SH-SY5Y (cell line): Measurements from ENCODE around the gene VASH2.
A peak's percentile ranks its signal among the peaks of the same experiment; 100 is the strongest.

Source experiments
- GATA2 ChIP-seq: IDR thresholded peaks from 2 replicates; pipeline ENCODE4 v1.6.1; 2011; ENCODE audit warnings: mild to moderate bottlenecking, low read depth, low read length
- GATA3 ChIP-seq: IDR thresholded peaks from 2 replicates; pipeline ENCODE4 v1.6.1; 2011; ENCODE audit warnings: low read depth, mild to moderate bottlenecking, low read length, moderate library complexity

The VASH2 gene

DNA sequence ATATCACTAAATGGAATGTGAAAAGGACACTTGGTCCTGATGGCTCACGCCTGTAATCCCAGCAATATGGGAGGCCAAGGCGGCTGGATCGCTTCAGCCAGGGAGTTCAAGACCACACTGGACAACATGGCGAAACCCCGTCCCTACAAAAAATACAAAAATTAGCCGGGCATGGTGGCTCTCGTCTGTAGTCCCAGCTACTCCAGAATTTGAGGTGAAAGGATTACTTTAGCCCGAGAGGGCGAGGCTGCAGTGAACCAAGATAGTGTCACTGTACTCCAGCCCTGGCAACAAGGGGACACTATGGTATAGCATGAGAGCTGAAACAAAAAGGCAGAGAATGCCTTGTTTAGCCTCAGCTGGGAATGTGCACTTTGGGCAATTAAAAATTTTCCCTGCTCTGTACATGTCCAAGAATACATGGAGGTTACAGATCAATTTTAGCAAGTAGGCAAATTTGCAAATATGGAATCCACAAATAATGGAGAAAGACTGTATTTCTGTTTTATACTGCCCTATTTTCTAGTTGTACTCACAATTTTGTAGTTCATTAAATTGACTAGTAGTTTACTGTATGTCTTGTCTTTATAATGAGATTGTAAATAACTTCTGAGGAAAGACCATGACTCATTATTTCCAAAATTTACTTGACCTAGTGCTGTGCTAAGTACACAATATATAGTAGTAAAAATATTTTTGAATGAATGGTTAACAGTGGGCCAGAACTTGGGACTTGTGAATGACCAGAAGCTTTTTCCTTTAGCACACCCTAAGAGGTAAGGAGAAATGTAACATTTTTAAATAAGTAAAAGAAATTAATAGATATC is 67.3 kb downstream of the VASH2 start:
- TF ChIP-seq GATA2: no peak

DNA sequence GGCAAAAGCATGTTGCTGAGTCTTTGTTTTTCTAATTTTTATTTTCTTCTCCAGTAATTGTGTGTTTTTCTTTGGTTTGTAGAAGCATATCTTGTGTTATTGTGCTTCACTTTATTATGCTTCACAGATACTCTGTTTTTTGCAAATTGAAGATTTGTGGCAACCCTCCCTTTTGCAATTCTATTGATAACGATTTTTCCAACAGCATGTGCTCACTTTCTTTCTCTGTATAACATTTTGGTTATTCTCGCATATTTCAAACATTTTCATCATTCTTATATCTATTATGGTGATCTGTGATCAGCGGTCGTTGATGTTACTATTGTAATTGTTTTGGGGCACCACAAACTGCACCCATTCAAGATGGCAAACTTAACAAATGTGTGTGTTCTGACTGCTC is 69.1 kb downstream of the VASH2 start:
- TF ChIP-seq GATA2: no peak
- no peak for TF ChIP-seq GATA3

DNA sequence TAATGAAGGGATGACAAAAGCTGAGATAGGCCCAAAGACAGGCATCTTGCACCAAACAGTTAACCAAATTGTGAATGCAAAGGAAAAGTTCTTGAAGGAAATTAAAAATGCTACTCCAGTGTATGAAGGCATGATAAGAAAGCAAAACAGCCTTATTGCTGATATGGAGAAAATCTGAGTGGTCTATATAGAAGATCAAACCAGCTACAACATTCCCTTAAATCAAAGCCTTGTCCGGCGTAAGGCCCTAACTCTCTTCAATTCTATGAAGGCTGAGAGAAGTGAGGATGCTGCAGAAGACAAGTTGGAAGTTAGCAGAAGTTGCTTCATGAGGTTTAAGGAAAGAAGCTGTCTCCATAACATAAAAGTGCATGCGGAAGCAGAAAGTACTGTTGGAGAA is 69.7 kb downstream of the VASH2 start:
- TF ChIP-seq GATA3 (no peak), GATA2 (no peak)

DNA sequence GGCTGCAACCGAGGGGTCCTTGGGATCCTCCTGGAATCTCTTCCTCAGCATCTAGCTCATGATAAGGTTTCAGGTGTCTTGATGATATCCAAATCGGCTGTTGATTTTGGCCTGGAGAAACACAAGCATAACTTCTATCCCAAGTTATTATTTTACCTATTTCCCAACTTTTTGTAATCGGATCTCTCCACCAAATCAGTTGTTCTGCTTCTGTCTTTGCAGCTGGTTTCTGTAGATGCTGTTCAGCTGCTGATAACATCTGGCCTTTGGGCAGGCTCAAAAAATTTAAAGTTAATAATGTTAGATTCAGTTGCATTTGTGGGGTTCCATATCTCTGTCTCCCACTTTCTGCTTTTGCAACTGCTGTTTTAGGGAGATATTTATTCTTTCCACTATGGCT is 76.7 kb downstream of the VASH2 start:
- TF ChIP-seq GATA2: peak; percentile 27; the same call in 1 of the 2 replicates

GRCh38 chr1:213032651-213033050 is 82.3 kb downstream of the VASH2 start:
- TF ChIP-seq GATA2 (no peak), GATA3 (no peak)

- TF ChIP-seq GATA2 (no peak), GATA3 (no peak)
Measured at GRCh38 chr1:213034713-213035112, 84.4 kb downstream of the VASH2 start.

DNA sequence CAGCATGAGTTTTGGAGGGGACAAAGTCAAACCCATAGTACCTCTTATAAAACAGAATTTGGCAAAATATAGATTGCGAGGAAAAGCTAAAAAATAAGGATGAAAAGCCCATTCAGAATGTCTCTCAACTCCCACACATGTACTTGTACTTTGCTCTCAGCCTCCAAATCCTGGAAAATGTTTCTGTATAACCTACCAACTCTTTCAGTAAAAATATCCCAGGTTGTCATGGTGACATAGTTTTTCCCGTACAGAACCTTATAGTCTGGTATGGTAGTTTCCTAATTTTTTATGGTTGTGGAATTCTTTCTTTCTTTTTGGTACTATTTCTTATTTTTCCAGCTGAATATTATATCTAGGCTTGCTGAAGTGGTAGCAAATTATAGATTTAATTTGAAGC is 85.2 kb downstream of the VASH2 start:
- TF ChIP-seq GATA3: no peak
- TF ChIP-seq GATA2: no peak
